MCF 10A (cell line): Measurements from ENCODE around the gene KCTD14. TPM values are rescaled to one million over a fixed set of nuclear protein-coding genes. Genes with fewer than 3 reads are reported as not detected.

Experiments
- BruUV-seq: library from RNA; stranded (reverse); fragments of 400-500 nt; replicated peaks from 2 replicates; lab custom pipeline; 2021; lab: Mats Ljungman, UMichigan
- CTCF ChIA-PET: fragments of 300-600 bp; sonication (Branson Sonifier 250); formaldehyde crosslinking; extraction: SDS; loops from one replicate; lab custom pipeline; 2021; ENCODE audit warnings: antibody characterized with exemption, inconsistent platforms; lab: Yijun Ruan, JAX
- POLR2A ChIA-PET: fragments of 300-600, 350-650 bp; sonication (Branson Sonifier 250); formaldehyde crosslinking; extraction: SDS; loops from one replicate; lab custom pipeline; 2020; ENCODE audit warnings: antibody characterized with exemption, inconsistent platforms; lab: Yijun Ruan, JAX
- DNase-seq: peaks from one replicate; pipeline ENCODE4 v3.0.0-alpha.2; 2018; ENCODE audit not compliant: unreplicated experiment
- H3K27ac Mint-ChIP-seq: one replicate; pipeline ENCODE4 v1.8.0; 2022; ENCODE audit warnings: mild to moderate bottlenecking, low read depth, mixed read lengths; ENCODE audit not compliant: unreplicated experiment
- H3K27me3 Mint-ChIP-seq: one replicate; pipeline ENCODE4 v1.8.0; 2022; ENCODE audit warnings: mixed read lengths; ENCODE audit not compliant: insufficient read depth, unreplicated experiment
- H3K36me3 Mint-ChIP-seq: one replicate; pipeline ENCODE4 v1.8.0; 2022; ENCODE audit warnings: mild to moderate bottlenecking, moderate library complexity, mixed read lengths; ENCODE audit not compliant: insufficient read depth, unreplicated experiment
- H3K4me1 Mint-ChIP-seq: one replicate; pipeline ENCODE4 v1.8.0; 2022; ENCODE audit warnings: mixed read lengths; ENCODE audit not compliant: insufficient read depth, unreplicated experiment
- H3K4me3 Mint-ChIP-seq: one replicate; pipeline ENCODE4 v1.8.0; 2022; ENCODE audit warnings: mild to moderate bottlenecking, moderate library complexity, mixed read lengths; ENCODE audit not compliant: unreplicated experiment
- H3K9me3 Mint-ChIP-seq: one replicate; pipeline ENCODE4 v1.8.0; 2022; ENCODE audit warnings: mixed read lengths; ENCODE audit not compliant: unreplicated experiment
- CTCF ChIP-seq: fragments of 200-600 bp; IDR thresholded peaks from one replicate; pipeline ENCODE4 v1.8.0; 2022; ENCODE audit warnings: antibody characterized with exemption, mild to moderate bottlenecking; ENCODE audit not compliant: unreplicated experiment
- intact Hi-C: fragments of 100-400 bp; cut with micrococcal nuclease; formaldehyde crosslinking; loops from 2 replicates; pipeline ENCODE4 v1.14.1; 2022
- total RNA-seq: library from RNA; stranded (reverse); gene quantifications from 2 replicates; pipeline ENCODE4 v1.2.3, GENCODE V29; 2022

KCTD14 gene
- total RNA-seq, 1 experiment from 2014 or later, result 2.2 TPM

DNA sequence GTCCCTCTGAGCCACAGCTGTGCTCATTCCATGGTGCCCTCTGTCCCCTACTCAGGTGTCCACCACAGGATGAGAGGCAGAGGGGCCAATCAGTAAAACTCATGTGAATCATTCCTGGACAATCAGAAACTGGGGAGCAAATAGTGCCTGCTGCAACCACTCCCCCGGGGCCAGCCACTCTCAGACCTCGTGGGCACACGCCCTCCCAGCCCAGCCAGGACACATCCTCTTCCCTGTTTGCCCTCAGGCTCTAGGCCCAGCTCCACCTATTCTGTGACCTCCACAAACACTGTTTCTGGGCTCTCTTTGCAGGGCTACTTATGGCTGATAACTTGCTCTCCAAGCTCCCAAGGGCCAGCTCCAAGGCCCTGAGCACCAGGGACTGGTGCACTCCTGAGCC lies 14.0 kb upstream of the KCTD14 start:
- no peak for TF ChIP-seq CTCF
- no peak for DNase-seq
- H3K27me3 Mint-ChIP-seq, result no peaks in the 10 kb centered on the region
- H3K36me3 Mint-ChIP-seq, result no peaks in the 10 kb centered on the region
- intact Hi-C loops, result no loop called here
- no peaks in the 10 kb centered on the region for H3K9me3 Mint-ChIP-seq
- peaks cover 25% of the 10 kb centered on the region for H3K4me1 Mint-ChIP-seq
- H3K4me3 Mint-ChIP-seq, result no peak overlapping the region
- no peak overlapping the region for H3K27ac Mint-ChIP-seq
- POLR2A ChIA-PET, result interaction anchor here (0.7 to 1.1 kb wide), 2 partner anchors 43 to 216 kb away, joined by 3 read pairs; partner anchors contain the start of genes AAMDC and NDUFC2
- BruUV-seq, result no TSS peak
- CTCF ChIA-PET, result interaction anchor here (2.9 kb wide), 1 partner anchor 9 kb away, joined by 26 read pairs; no protein-coding TSS in a partner anchor

- TF ChIP-seq CTCF, result no peak
- Mint-ChIP-seq H3K9me3 (no peaks in the 10 kb centered on the region), H3K4me1 (peaks cover 25% of the 10 kb centered on the region), H3K36me3 (no peaks in the 10 kb centered on the region), H3K27ac (no peak overlapping the region), H3K27me3 (no peaks in the 10 kb centered on the region), H3K4me3 (no peak overlapping the region)
- intact Hi-C loops, result no loop called here
- no peak for DNase-seq
- ChIA-PET POLR2A (no interaction called here), CTCF (interaction anchor here (0.6 to 2.9 kb wide), 2 partner anchors 9 to 10 kb away, joined by 3 to 26 read pairs; no protein-coding TSS in a partner anchor)
- BruUV-seq, result no TSS peak
Measured at GRCh38 chr11:78036313-78036712, 13.2 kb upstream of the KCTD14 start.

DNA sequence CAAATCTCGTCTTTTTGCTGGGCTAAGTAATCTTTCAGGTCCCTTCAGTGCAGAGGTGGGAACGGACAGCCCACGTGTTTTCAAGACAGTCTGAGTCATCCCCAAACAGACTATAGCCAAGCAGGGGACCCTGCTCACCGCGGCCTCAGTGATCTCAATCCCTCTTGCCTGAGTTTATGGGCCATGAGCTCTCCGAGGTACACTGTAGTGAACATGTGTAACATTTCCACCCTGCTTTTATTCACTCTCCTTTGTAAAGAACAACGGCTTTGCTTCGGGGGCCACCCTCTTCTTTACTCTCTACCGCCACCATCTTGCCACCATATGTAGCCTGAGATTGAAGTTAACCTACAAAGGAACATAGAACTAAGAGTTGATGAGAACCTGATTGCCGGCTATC lies 11.5 kb upstream of the KCTD14 start:
- Mint-ChIP-seq H3K9me3 (no peaks in the 10 kb centered on the region), H3K36me3 (no peaks in the 10 kb centered on the region), H3K27ac (no peak overlapping the region), H3K4me3 (no peak overlapping the region), H3K27me3 (no peaks in the 10 kb centered on the region), H3K4me1 (peaks cover 24% of the 10 kb centered on the region)
- DNase-seq, result no peak
- no TSS peak for BruUV-seq
- intact Hi-C loops, result no loop called here
- ChIA-PET CTCF (interaction anchor here (2.9 kb wide), 1 partner anchor 11 kb away, joined by 26 read pairs; no protein-coding TSS in a partner anchor), POLR2A (interaction anchor here (1.2 kb wide), 1 partner anchor 40 kb away, joined by 3 read pairs; no protein-coding TSS in a partner anchor)
- no peak for TF ChIP-seq CTCF

GRCh38 chr11:78033040-78033439 lies 10.0 kb upstream of the KCTD14 start:
- no peak for DNase-seq
- peaks cover 5% of the 10 kb centered on the region for H3K36me3 Mint-ChIP-seq
- BruUV-seq, result no TSS peak
- no peak overlapping the region for H3K27ac Mint-ChIP-seq
- intact Hi-C loops, result no loop called here
- no peak for TF ChIP-seq CTCF
- no peaks in the 10 kb centered on the region for H3K9me3 Mint-ChIP-seq
- H3K4me1 Mint-ChIP-seq, result peaks cover 28% of the 10 kb centered on the region
- ChIA-PET CTCF (interaction anchor here (4.7 kb wide), 1 partner anchor 13 kb away, joined by 23 read pairs; no protein-coding TSS in a partner anchor), POLR2A (interaction anchor here (3.3 kb wide), 1 partner anchor 38 kb away, joined by 9 read pairs; the partner anchor contains the start of gene INTS4)
- H3K4me3 Mint-ChIP-seq, result no peak overlapping the region
- H3K27me3 Mint-ChIP-seq, result no peaks in the 10 kb centered on the region
